Naive thymus-derived CD4-positive, alpha-beta T cell (primary cell): ENCODE results near the gene IL33. TPM values are rescaled to one million over a fixed set of nuclear protein-coding genes. Genes with fewer than 3 reads are reported as not detected.

Source experiments
- ATAC-seq: fragments of 150-1000 bp; cut with Tn5 transposase; 2 replicates; pipeline ENCODE4 v1.10.0; 2021; ENCODE audit warnings: mild to moderate bottlenecking, moderate library complexity
- CTCF ChIA-PET: fragments of 350-600 bp; sonication (Branson Sonifier 250); formaldehyde crosslinking; loops from one replicate; lab custom pipeline; 2021; ENCODE audit warnings: antibody characterized with exemption; lab: Charles Lee
- POLR2A ChIA-PET: fragments of 350-600 bp; sonication (Branson Sonifier 250); formaldehyde crosslinking; loops from one replicate; lab custom pipeline; 2021; ENCODE audit warnings: antibody characterized with exemption, inconsistent platforms; lab: Charles Lee
- DNase-seq, 9 donors: peaks; one replicate each; pipeline versions ENCODE4 v3.0.0 to v3.0.0-alpha.2; 2020 to 2022; ENCODE audit warnings: mixed read lengths in 1 of 9
- H3K27ac ChIP-seq: one replicate; pipeline ENCODE4 v1.7.0; 2013; ENCODE audit warnings: mild to moderate bottlenecking, low read depth, low read length, moderate library complexity
- H3K27me3 ChIP-seq, 2 donors: one replicate each; pipeline ENCODE4 v1.7.0; 2013; ENCODE audit warnings: low read length in 2 of 2, mild to moderate bottlenecking in 2 of 2, moderate library complexity in 2 of 2; ENCODE audit not compliant: control insufficient read depth in 2 of 2, insufficient read depth in 2 of 2
- H3K36me3 ChIP-seq, 3 experiments: 1 replicate in 2 of 3; 2 replicates in 1 of 3; pipeline ENCODE4 v1.7.0; 2013; ENCODE audit warnings: low read length in 3 of 3, mild to moderate bottlenecking in 3 of 3, moderate library complexity in 1 of 3; ENCODE audit not compliant: insufficient read depth in 3 of 3, control insufficient read depth in 2 of 3
- H3K4me1 ChIP-seq, 2 donors: one replicate each; pipeline ENCODE4 v1.7.0; 2013; ENCODE audit warnings: low read length in 2 of 2, mild to moderate bottlenecking in 2 of 2, moderate library complexity in 1 of 2; ENCODE audit not compliant: control insufficient read depth in 2 of 2, insufficient read depth in 2 of 2
- H3K4me3 ChIP-seq: 2 replicates; pipeline ENCODE4 v1.7.0; 2013; ENCODE audit warnings: mild to moderate bottlenecking, low read length
- H3K9me3 ChIP-seq, 3 experiments: 1 replicate in 2 of 3; 2 replicates in 1 of 3; pipeline ENCODE4 v1.7.0; 2013; ENCODE audit warnings: low read length in 3 of 3; ENCODE audit not compliant: control insufficient read depth in 2 of 3
- H3K27ac Mint-ChIP-seq, 9 donors: one replicate each; pipeline ENCODE4 v1.8.0; 2020 to 2022; ENCODE audit warnings: mixed read lengths in 9 of 9, mild to moderate bottlenecking in 8 of 9, moderate library complexity in 5 of 9, inconsistent platforms in 2 of 9
- H3K27me3 Mint-ChIP-seq, 5 donors: one replicate each; pipeline ENCODE4 v1.8.0; 2021 to 2022; ENCODE audit warnings: mixed read lengths in 5 of 5, mild to moderate bottlenecking in 1 of 5
- H3K36me3 Mint-ChIP-seq, 5 donors: one replicate each; pipeline ENCODE4 v1.8.0; 2020 to 2022; ENCODE audit warnings: mixed read lengths in 5 of 5, mild to moderate bottlenecking in 3 of 5, inconsistent platforms in 1 of 5
- H3K4me1 Mint-ChIP-seq, 7 donors: one replicate each; pipeline ENCODE4 v1.8.0; 2020 to 2022; ENCODE audit warnings: mixed read lengths in 7 of 7, mild to moderate bottlenecking in 3 of 7, inconsistent platforms in 1 of 7
- H3K4me3 Mint-ChIP-seq, 10 donors: one replicate each; pipeline ENCODE4 v1.8.0; 2020 to 2022; ENCODE audit warnings: mild to moderate bottlenecking in 10 of 10, mixed read lengths in 10 of 10, moderate library complexity in 6 of 10, inconsistent platforms in 2 of 10
- H3K9me3 Mint-ChIP-seq, 11 donors: one replicate each; pipeline ENCODE4 v1.8.0; 2020 to 2022; ENCODE audit warnings: mixed read lengths in 11 of 11, mild to moderate bottlenecking in 4 of 11, inconsistent platforms in 1 of 11, moderate library complexity in 1 of 11
- intact Hi-C, 2 donors: fragments of 100-400 bp; cut with micrococcal nuclease; formaldehyde crosslinking; loops; one replicate each; pipeline ENCODE4 v1.15.1; 2023
- polyA plus RNA-seq, 2 donors: library from polyadenylated mRNA; unstranded; fragments of 300-500 nt; fragmentation: Illumina TruSeq; gene quantifications; one replicate each; pipeline ENCODE4 v1.2.3, GENCODE V29; 2021
- total RNA-seq, 6 experiments: library from RNA in 5 of 6; stranded (reverse) in 5 of 6; gene quantifications; 1 replicate in 5 of 6; 2 replicates in 1 of 6; pipeline ENCODE4 v1.2.3 and lab custom pipeline; 2021 to 2026

The IL33 gene
- total and polyA plus RNA-seq, 7 experiments from 2014 or later: not detected

DNA sequence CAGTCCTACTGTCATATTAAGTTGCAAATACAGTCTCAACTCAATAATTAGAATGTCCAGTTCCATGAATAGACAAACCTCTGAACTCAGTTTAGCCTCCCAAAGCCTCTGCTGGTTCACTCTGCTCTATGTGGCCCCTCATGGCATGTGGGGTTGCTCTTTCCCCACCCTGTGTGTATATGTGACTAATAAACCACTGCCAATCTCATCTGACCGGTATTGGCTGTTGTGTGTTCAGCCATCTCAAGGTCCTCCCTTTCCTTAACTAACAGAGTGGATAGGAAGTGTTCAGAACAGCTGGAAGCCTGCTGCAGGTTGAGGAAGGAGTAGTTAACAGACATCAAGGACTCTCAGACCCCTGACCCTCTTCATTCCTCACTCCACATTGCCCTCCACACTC is 55.3 kb downstream of the IL33 start:
- Histone ChIP-seq H3K27me3 (no peaks in the 10 kb centered on the region), H3K9me3 (no peaks in the 10 kb centered on the region), H3K4me3 (no peak overlapping the region), H3K27ac (no peak overlapping the region), H3K4me1 (no peaks in the 10 kb centered on the region), H3K36me3 (no peaks in the 10 kb centered on the region)
- H3K36me3 Mint-ChIP-seq: no peaks in the 10 kb centered on the region
- POLR2A ChIA-PET: no interaction called here
- intact Hi-C loops: no loop called here
- H3K27me3 Mint-ChIP-seq: peaks cover 0 to 24% (median 6%) of the 10 kb centered on the region in 5 donors
- no peak overlapping the region for H3K4me3 Mint-ChIP-seq
- CTCF ChIA-PET: no interaction called here
- peaks cover 0 to 8% (median 0%) of the 10 kb centered on the region in 11 donors for H3K9me3 Mint-ChIP-seq
- no peaks in the 10 kb centered on the region for H3K4me1 Mint-ChIP-seq
- DNase-seq (no peak), ATAC-seq (no peak)
- H3K27ac Mint-ChIP-seq: no peak overlapping the region

DNA sequence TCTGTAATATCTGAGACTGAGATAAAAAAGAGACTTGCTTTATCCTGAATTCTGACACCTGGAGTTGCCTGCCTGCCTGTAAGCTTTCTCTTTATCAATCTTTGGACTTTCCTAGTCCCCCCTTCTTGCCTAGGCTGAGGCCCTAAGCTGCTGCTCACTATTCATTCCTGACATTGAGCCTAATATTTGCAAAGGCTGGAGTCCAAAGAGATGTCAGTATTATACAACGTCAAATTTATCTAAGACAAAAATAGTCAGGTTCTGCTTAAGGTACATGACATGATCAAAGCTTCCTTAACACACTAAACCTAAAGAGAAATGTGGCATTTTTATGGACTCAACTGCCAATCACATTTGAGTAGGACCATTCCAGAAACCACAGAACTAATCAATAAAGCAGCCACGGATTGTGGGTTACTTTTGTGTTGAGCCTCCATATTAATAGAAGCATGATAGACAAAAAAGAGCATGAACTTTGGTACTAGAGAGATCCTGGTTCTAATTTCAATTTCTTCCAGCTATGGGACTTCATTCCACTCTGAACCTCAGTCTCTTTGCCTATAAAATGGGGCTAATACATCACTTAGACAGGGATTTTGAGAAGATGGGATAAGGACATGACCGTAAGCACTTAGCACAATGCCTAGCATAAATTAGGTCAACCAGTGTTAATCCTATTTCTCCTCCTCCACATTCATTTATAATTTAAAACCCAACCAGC is 56.1 kb downstream of the IL33 start:
- Mint-ChIP-seq H3K4me3 (no peak overlapping the region), H3K4me1 (no peaks in the 10 kb centered on the region), H3K36me3 (no peaks in the 10 kb centered on the region), H3K9me3 (peaks cover 0 to 8% (median 0%) of the 10 kb centered on the region in 11 donors), H3K27ac (no peak overlapping the region), H3K27me3 (peaks cover 0 to 20% (median 6%) of the 10 kb centered on the region in 5 donors)
- no peak for DNase-seq
- Histone ChIP-seq H3K36me3 (no peaks in the 10 kb centered on the region), H3K27me3 (no peaks in the 10 kb centered on the region), H3K9me3 (no peaks in the 10 kb centered on the region), H3K27ac (no peak overlapping the region), H3K4me3 (no peak overlapping the region), H3K4me1 (no peaks in the 10 kb centered on the region)
- POLR2A ChIA-PET: no interaction called here
- intact Hi-C loops: no loop called here
- CTCF ChIA-PET: no interaction called here
- ATAC-seq: no peak

DNA sequence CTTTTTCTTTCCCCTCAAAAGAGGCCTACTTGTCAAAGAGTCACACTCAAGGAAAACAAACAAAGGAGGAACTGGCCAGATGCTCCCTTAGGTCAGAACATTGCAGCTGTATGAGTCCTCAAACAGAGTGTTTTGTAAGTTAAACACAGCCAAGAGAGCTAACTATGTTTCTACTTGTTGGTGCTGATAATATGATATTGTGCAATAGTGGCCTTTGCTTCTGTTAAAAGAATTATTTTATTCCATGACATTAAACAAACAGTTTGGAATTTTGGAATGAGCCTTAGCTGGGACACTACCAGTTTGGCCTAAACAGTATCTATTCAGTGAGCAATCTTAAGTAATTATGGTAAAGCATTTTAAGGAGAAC is 56.6 kb downstream of the IL33 start:
- H3K36me3 Mint-ChIP-seq: no peaks in the 10 kb centered on the region
- H3K27me3 Mint-ChIP-seq: peaks cover 0 to 18% (median 6%) of the 10 kb centered on the region in 5 donors
- no peaks in the 10 kb centered on the region for H3K27me3 ChIP-seq
- H3K4me3 ChIP-seq: no peak overlapping the region
- no peak overlapping the region for H3K27ac ChIP-seq
- CTCF ChIA-PET: no interaction called here
- peaks cover 0 to 8% (median 0%) of the 10 kb centered on the region in 11 donors for H3K9me3 Mint-ChIP-seq
- H3K9me3 ChIP-seq: no peaks in the 10 kb centered on the region
- H3K4me3 Mint-ChIP-seq: no peak overlapping the region
- no peaks in the 10 kb centered on the region for H3K4me1 ChIP-seq
- intact Hi-C loops: no loop called here
- no peak overlapping the region for H3K27ac Mint-ChIP-seq
- no peaks in the 10 kb centered on the region for H3K4me1 Mint-ChIP-seq
- POLR2A ChIA-PET: no interaction called here
- no peak for ATAC-seq
- H3K36me3 ChIP-seq: no peaks in the 10 kb centered on the region
- DNase-seq: no peak

DNA sequence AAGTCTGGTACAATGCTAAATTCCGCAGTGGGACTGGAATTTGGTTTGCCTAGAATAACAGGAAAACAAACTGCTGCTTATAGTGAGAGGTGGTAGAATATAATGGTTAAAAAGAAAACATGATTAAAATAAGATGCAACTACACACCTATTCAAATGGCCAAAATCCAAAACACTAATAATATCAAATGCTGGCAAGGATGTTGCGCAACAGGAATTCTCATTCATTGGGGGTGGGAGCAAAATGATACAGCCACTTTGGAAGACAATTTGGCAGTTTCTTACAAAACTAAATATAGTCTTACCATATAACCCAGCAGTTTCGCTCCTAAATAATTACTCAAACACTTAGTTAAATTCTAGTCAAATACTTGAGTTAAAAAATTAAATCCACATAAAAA is 61.8 kb downstream of the IL33 start:
- H3K27me3 ChIP-seq: no peaks in the 10 kb centered on the region
- no peak overlapping the region for H3K4me3 Mint-ChIP-seq
- no peak for ATAC-seq

DNA sequence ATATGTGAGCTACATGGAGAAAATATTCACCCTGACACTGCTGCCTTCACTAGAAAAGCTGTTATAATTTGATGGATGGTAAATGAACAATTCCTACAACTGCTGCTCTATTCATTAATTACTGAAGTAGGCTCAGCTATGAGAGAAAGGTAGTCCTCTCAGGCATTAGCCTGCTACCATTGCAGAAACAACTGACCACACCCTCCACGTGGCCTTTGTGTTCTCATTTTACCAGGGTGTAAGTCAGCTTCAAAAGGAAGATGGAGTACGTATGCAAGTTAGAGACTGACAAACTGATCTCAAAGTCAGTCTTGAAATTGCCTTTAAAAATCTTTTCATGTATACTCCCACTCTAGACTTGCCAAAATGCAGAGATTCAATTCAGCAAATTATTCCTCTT is 86.3 kb downstream of the IL33 start:
- H3K27ac ChIP-seq: no peak overlapping the region
- ChIA-PET POLR2A (no interaction called here), CTCF (no interaction called here)
- no peaks in the 10 kb centered on the region for H3K9me3 ChIP-seq
- intact Hi-C loops: loop anchor here in 1 of 2 donors (10.0 kb wide), 1 partner anchor 507 kb away; no protein-coding TSS in a partner anchor
- ATAC-seq (no peak), DNase-seq (no peak)
- H3K4me3 ChIP-seq: no peak overlapping the region
- H3K27me3 Mint-ChIP-seq: peaks cover 5 to 17% (median 15%) of the 10 kb centered on the region in 5 donors
- no peaks in the 10 kb centered on the region for H3K36me3 Mint-ChIP-seq
- H3K27me3 ChIP-seq: peaks cover 0 to 4% of the 10 kb centered on the region in 2 donors
- no peaks in the 10 kb centered on the region for H3K36me3 ChIP-seq
- peaks cover 0 to 7% (median 0%) of the 10 kb centered on the region in 11 donors for H3K9me3 Mint-ChIP-seq
- no peaks in the 10 kb centered on the region for H3K4me1 Mint-ChIP-seq
- no peak overlapping the region for H3K4me3 Mint-ChIP-seq
- no peak overlapping the region for H3K27ac Mint-ChIP-seq
- no peaks in the 10 kb centered on the region for H3K4me1 ChIP-seq

More for the DNA sequence above, 61.8 kb downstream of the IL33 start:
- no peaks in the 10 kb centered on the region for H3K9me3 ChIP-seq
- ChIA-PET POLR2A (no interaction called here), CTCF (no interaction called here)
- no peaks in the 10 kb centered on the region for H3K4me1 ChIP-seq
- intact Hi-C loops: no loop called here
- no peak for DNase-seq
- H3K27ac ChIP-seq: no peak overlapping the region
- no peaks in the 10 kb centered on the region for H3K9me3 Mint-ChIP-seq
- H3K27ac Mint-ChIP-seq: no peak overlapping the region
- no peaks in the 10 kb centered on the region for H3K36me3 Mint-ChIP-seq
- no peak overlapping the region for H3K4me3 ChIP-seq
- H3K36me3 ChIP-seq: no peaks in the 10 kb centered on the region
- H3K4me1 Mint-ChIP-seq: no peaks in the 10 kb centered on the region
- H3K27me3 Mint-ChIP-seq: peaks cover 0 to 5% (median 1%) of the 10 kb centered on the region in 5 donors

DNA sequence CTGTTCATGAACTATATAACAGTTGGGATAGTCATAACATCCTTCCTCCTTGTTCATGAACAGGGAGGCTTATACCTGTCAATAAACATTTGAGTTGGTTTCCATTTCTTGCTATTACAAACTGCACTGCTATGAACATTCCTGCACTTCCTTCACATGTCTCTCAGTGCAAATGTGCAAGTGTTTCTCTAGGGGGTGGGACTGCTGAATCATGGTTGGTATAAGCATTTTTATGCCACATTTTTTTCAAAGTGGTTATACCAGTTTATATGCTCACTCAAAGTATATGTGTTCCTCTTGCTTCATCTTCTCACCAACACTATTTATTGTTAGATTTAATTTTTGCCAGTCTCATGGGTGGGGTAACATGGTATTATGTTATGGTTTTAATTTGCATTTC is 86.8 kb downstream of the IL33 start:
- H3K36me3 ChIP-seq: no peaks in the 10 kb centered on the region
- H3K4me1 ChIP-seq: no peaks in the 10 kb centered on the region
- no peaks in the 10 kb centered on the region for H3K9me3 ChIP-seq
- intact Hi-C loops: loop anchor here in 1 of 2 donors (10.0 kb wide), 1 partner anchor 508 kb away; no protein-coding TSS in a partner anchor
- no peak overlapping the region for H3K27ac ChIP-seq
- Mint-ChIP-seq H3K27me3 (peaks cover 5 to 19% (median 16%) of the 10 kb centered on the region in 5 donors), H3K27ac (no peak overlapping the region), H3K4me1 (no peaks in the 10 kb centered on the region), H3K36me3 (no peaks in the 10 kb centered on the region), H3K4me3 (no peak overlapping the region), H3K9me3 (peaks cover 0 to 7% (median 0%) of the 10 kb centered on the region in 11 donors)
- H3K27me3 ChIP-seq: peaks cover 0 to 4% of the 10 kb centered on the region in 2 donors
- POLR2A ChIA-PET: no interaction called here
- H3K4me3 ChIP-seq: no peak overlapping the region
- ATAC-seq (no peak), DNase-seq (no peak)
- CTCF ChIA-PET: no interaction called here

DNA sequence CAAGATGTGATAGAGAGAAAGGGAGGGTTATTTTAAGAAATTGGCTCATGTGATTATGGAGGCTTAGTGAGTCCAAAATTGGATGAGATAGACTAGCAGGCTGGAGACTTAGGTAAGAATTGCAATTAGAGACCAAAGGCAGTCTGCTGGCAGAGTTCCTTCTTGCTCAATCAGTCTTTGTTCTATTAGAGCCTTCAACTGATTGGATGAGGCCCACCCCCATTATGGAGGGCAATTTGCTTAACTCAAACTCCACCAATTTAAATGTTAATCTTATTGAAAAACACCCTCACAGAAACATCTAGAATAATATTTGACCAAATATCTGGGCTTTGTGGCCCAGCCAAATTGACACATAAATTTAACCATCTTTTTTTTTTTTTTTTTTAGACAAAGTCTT is 88.6 kb downstream of the IL33 start:
- POLR2A ChIA-PET: no interaction called here

More for the DNA sequence above, 88.6 kb downstream of the IL33 start:
- intact Hi-C loops: loop anchor here in 1 of 2 donors (10.0 kb wide), 1 partner anchor 509 kb away; no protein-coding TSS in a partner anchor
- H3K4me1 ChIP-seq: no peaks in the 10 kb centered on the region
- CTCF ChIA-PET: no interaction called here
- peaks cover 0 to 4% of the 10 kb centered on the region in 2 donors for H3K27me3 ChIP-seq
- no peak overlapping the region for H3K27ac ChIP-seq
- H3K9me3 ChIP-seq: no peaks in the 10 kb centered on the region
- Mint-ChIP-seq H3K9me3 (peaks cover 0 to 4% (median 0%) of the 10 kb centered on the region in 11 donors), H3K4me3 (no peak overlapping the region), H3K27me3 (peaks cover 5 to 22% (median 12%) of the 10 kb centered on the region in 5 donors), H3K4me1 (no peaks in the 10 kb centered on the region), H3K27ac (no peak overlapping the region), H3K36me3 (no peaks in the 10 kb centered on the region)
- no peaks in the 10 kb centered on the region for H3K36me3 ChIP-seq
- no peak overlapping the region for H3K4me3 ChIP-seq
- no peak for DNase-seq
- no peak for ATAC-seq
